MM.1S (cell line): Measurements from ENCODE around the gene CREG1.

Experiments
- EZH2 ChIP-seq: fragments of 300-600 bp; sonication (generic); optimal IDR thresholded peaks from 2 replicates; pipeline ENCODE3; 2017; ENCODE audit warnings: low read depth, mild to moderate bottlenecking, antibody characterized with exemption, low read length, mixed read lengths
- TF ChIP-seq, protein P1 (sequence below): fragments of 300-600 bp; sonication (generic); IDR thresholded peaks from 2 replicates; pipeline ENCODE4 v1.5.1; 2016; ENCODE audit warnings: antibody characterized with exemption, low read length, mixed read lengths

DNA sequence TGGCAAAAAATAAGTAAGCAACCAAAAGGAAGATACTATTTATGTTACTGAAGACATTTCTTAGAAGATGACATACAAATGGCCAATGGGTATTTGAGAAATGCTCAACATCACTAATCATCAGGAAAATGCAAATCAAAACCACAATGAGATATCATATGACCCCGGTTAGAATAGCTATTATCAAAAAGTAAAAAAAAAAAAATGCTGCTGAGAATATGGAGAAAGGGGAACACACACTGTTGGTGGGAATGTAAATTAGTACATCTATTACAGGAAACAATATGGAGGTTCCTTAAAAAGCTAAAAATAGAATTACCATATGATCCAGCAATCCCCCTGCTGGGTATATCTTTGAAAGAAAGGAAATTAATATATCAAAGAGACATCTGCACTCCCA is 34.3 kb upstream of the CREG1 start:
- TF ChIP-seq, protein P1, sequence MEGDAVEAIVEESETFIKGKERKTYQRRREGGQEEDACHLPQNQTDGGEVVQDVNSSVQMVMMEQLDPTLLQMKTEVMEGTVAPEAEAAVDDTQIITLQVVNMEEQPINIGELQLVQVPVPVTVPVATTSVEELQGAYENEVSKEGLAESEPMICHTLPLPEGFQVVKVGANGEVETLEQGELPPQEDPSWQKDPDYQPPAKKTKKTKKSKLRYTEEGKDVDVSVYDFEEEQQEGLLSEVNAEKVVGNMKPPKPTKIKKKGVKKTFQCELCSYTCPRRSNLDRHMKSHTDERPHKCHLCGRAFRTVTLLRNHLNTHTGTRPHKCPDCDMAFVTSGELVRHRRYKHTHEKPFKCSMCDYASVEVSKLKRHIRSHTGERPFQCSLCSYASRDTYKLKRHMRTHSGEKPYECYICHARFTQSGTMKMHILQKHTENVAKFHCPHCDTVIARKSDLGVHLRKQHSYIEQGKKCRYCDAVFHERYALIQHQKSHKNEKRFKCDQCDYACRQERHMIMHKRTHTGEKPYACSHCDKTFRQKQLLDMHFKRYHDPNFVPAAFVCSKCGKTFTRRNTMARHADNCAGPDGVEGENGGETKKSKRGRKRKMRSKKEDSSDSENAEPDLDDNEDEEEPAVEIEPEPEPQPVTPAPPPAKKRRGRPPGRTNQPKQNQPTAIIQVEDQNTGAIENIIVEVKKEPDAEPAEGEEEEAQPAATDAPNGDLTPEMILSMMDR = no peak
- no peak for TF ChIP-seq EZH2
